ENCODE results near the gene GABPB1.

GRCh38 chr15:50280271-50280670 lies 74.7 kb downstream of the GABPB1 start:
- TF ChIP-seq CTCF (optimal IDR thresholded peaks at IDR 0.05 in 1 of 3, IDR thresholded peaks at IDR 0.05 in 1 of 3, conservative IDR thresholded peaks at IDR 0.05 in 1 of 3; ENCODE audit: extremely low read depth in 1 of 3, insufficient read depth in 2 of 3, low read length in 3 of 3) (no peak), EZH2 (IDR thresholded peaks at IDR 0.05; ENCODE audit: low read length) (no peak)
